Mesenchymal stem cell (in vitro differentiated cells and primary cell): ENCODE measurements around the gene UPK1A.
A peak's percentile ranks its signal among the peaks of the same experiment; 100 is the strongest.

Experiments used
- DNase-seq: peaks from one replicate; pipeline ENCODE4 v3.0.0-alpha.2; 2013
- H2AFZ ChIP-seq: one replicate; pipeline ENCODE4 v1.6.1; 2013; ENCODE audit warnings: low read depth, mild to moderate bottlenecking, control low read depth, inconsistent platforms, low read length, moderate library complexity
- H2AK5ac ChIP-seq: 2 replicates; pipeline ENCODE4 v1.6.1; 2013; ENCODE audit warnings: low read length, moderate library complexity, mild to moderate bottlenecking, inconsistent platforms; ENCODE audit not compliant: severe bottlenecking
- H2BK120ac ChIP-seq: one replicate; pipeline ENCODE4 v1.6.1; 2013; ENCODE audit warnings: low read depth, mild to moderate bottlenecking, inconsistent platforms, low read length, moderate library complexity
- H2BK12ac ChIP-seq, 2 experiments: one replicate each; pipeline ENCODE4 v1.6.1; 2013; ENCODE audit warnings: inconsistent platforms in 2 of 2, low read length in 2 of 2, mild to moderate bottlenecking in 2 of 2, moderate library complexity in 2 of 2, control low read depth in 1 of 2
- H2BK15ac ChIP-seq: one replicate; pipeline ENCODE4 v1.6.1; 2013; ENCODE audit warnings: mild to moderate bottlenecking, low read depth, inconsistent platforms; ENCODE audit not compliant: poor library complexity, severe bottlenecking
- H2BK5ac ChIP-seq: 2 replicates; pipeline ENCODE4 v1.6.1; 2013; ENCODE audit warnings: low read depth, mild to moderate bottlenecking, low read length, control low read depth, inconsistent platforms; ENCODE audit not compliant: poor library complexity, severe bottlenecking
- H3K14ac ChIP-seq, 2 experiments: one replicate each; pipeline ENCODE4 v1.6.1; 2013; ENCODE audit warnings: inconsistent platforms in 2 of 2, low read length in 2 of 2, control low read depth in 1 of 2, mild to moderate bottlenecking in 1 of 2, moderate library complexity in 1 of 2
- H3K18ac ChIP-seq, 2 experiments: one replicate each; pipeline ENCODE4 v1.6.1; 2013; ENCODE audit warnings: inconsistent platforms in 2 of 2, low read length in 2 of 2, control low read depth in 1 of 2, low read depth in 1 of 2, mild to moderate bottlenecking in 1 of 2
- H3K23ac ChIP-seq, 2 experiments: one replicate each; pipeline ENCODE4 v1.6.1; 2013; ENCODE audit warnings: inconsistent platforms in 2 of 2, low read length in 2 of 2, mild to moderate bottlenecking in 2 of 2, moderate library complexity in 2 of 2, control low read depth in 1 of 2
- H3K27ac ChIP-seq: 2 replicates; pipeline ENCODE4 v1.5.1; 2013; ENCODE audit warnings: mild to moderate bottlenecking, moderate library complexity, low read length, control low read depth, inconsistent platforms; ENCODE audit not compliant: poor library complexity, severe bottlenecking
- H3K27me3 ChIP-seq, 2 experiments: 2 replicates each; pipeline versions ENCODE4 v1.6.1 to v1.7.0; 2013; ENCODE audit warnings: low read length in 2 of 2, mild to moderate bottlenecking in 2 of 2, moderate library complexity in 2 of 2, control low read depth in 1 of 2, inconsistent platforms in 1 of 2; ENCODE audit not compliant: control insufficient read depth in 1 of 2, insufficient read depth in 1 of 2
- H3K36me3 ChIP-seq, 2 experiments: 2 replicates each; pipeline versions ENCODE4 v1.6.1 to v1.7.0; 2013; ENCODE audit warnings: low read length in 2 of 2, control low read depth in 1 of 2, inconsistent platforms in 1 of 2, low read depth in 1 of 2, mild to moderate bottlenecking in 1 of 2; ENCODE audit not compliant: insufficient read depth in 2 of 2, control insufficient read depth in 1 of 2
- H3K4ac ChIP-seq, 2 experiments: one replicate each; pipeline ENCODE4 v1.6.1; 2013; ENCODE audit warnings: inconsistent platforms in 2 of 2, low read length in 2 of 2, mild to moderate bottlenecking in 2 of 2, moderate library complexity in 2 of 2, control low read depth in 1 of 2, low read depth in 1 of 2
- H3K4me1 ChIP-seq: 2 replicates; pipeline ENCODE4 v1.6.1; 2013; ENCODE audit warnings: low read depth, low read length, control low read depth; ENCODE audit not compliant: control insufficient read depth, insufficient read depth
- H3K4me2 ChIP-seq: 2 replicates; pipeline ENCODE4 v1.6.1; 2013; ENCODE audit warnings: low read length, mild to moderate bottlenecking, inconsistent platforms; ENCODE audit not compliant: poor library complexity, severe bottlenecking
- H3K4me3 ChIP-seq, 2 experiments: 2 replicates each; pipeline versions ENCODE4 v1.5.1 to v1.7.0; 2013; ENCODE audit warnings: low read length in 2 of 2, mild to moderate bottlenecking in 2 of 2, control low read depth in 1 of 2, low read depth in 1 of 2; ENCODE audit not compliant: insufficient read depth in 1 of 2
- H3K79me1 ChIP-seq: replicated peaks from 2 replicates; pipeline ENCODE4 v1.6.1; 2013; ENCODE audit warnings: mild to moderate bottlenecking, control low read depth, low read length, inconsistent platforms; ENCODE audit not compliant: poor library complexity, severe bottlenecking
- H3K9ac ChIP-seq: 2 replicates; pipeline ENCODE4 v1.7.0; 2013; ENCODE audit warnings: mild to moderate bottlenecking, low read length, moderate library complexity
- H3K9me3 ChIP-seq: 2 replicates; pipeline ENCODE4 v1.7.0; 2013; ENCODE audit warnings: mild to moderate bottlenecking, low read length; ENCODE audit not compliant: control insufficient read depth
- H4K8ac ChIP-seq: one replicate; pipeline ENCODE4 v1.6.1; 2013; ENCODE audit warnings: inconsistent platforms, mild to moderate bottlenecking, low read length, moderate library complexity
- H4K91ac ChIP-seq: one replicate; pipeline ENCODE4 v1.6.1; 2013; ENCODE audit warnings: mild to moderate bottlenecking, low read length, inconsistent platforms
- WGBS: methylation state at CpG from one replicate; pipeline ENCODE4 v1.1.7; 2013; ENCODE audit warnings: mixed read lengths; 5-methylcytosine and 5-hydroxymethylcytosine counted together

The UPK1A gene

GRCh38 chr19:35621708-35622107 is 44.6 kb upstream of the UPK1A start:
- Histone ChIP-seq H3K79me1 (no peaks in the 10 kb centered on the region), H2BK120ac (no peak overlapping the region), H3K14ac (no peak overlapping the region), H2AK5ac (no peak overlapping the region), H3K4me1 (no peaks in the 10 kb centered on the region), H3K27me3 (no peaks in the 10 kb centered on the region), H2BK15ac (no peak overlapping the region), H3K4me3 (no peak overlapping the region), H3K27ac (no peak overlapping the region), H3K23ac (no peak overlapping the region), H3K4me2 (no peak overlapping the region), H3K4ac (no peak overlapping the region), H3K9me3 (no peaks in the 10 kb centered on the region), H2BK12ac (no peak overlapping the region), H2BK5ac (no peak overlapping the region), H4K8ac (no peak overlapping the region), H2AFZ (no peak overlapping the region), H3K18ac (no peak overlapping the region), H3K36me3 (peaks cover 7 to 30% of the 10 kb centered on the region in 2 experiments), H4K91ac (no peak overlapping the region), H3K9ac (no peak overlapping the region)
- 93% methylated on average over 9 of the region's 9 CpGs for WGBS
- DNase-seq: no peak

- Histone ChIP-seq H3K23ac (no peak overlapping the region), H3K4me3 (no peak overlapping the region), H3K18ac (no peak overlapping the region), H2AFZ (no peak overlapping the region), H3K36me3 (peaks cover 7 to 24% of the 10 kb centered on the region in 2 experiments), H3K9ac (no peak overlapping the region), H3K4me2 (no peak overlapping the region), H3K4ac (no peak overlapping the region), H2BK120ac (no peak overlapping the region), H2AK5ac (no peak overlapping the region), H2BK5ac (no peak overlapping the region), H4K8ac (no peak overlapping the region), H3K79me1 (no peaks in the 10 kb centered on the region), H3K4me1 (no peaks in the 10 kb centered on the region), H3K14ac (no peak overlapping the region), H3K27ac (no peak overlapping the region), H3K27me3 (no peaks in the 10 kb centered on the region), H2BK12ac (no peak overlapping the region), H3K9me3 (no peaks in the 10 kb centered on the region), H4K91ac (no peak overlapping the region), H2BK15ac (no peak overlapping the region)
- DNase-seq: no peak
- WGBS: 93% methylated on average over 13 of the region's 13 CpGs
Measured at GRCh38 chr19:35622750-35623149, 43.6 kb upstream of the UPK1A start.

- peaks cover 2% of the 10 kb centered on the region for H3K79me1 ChIP-seq
- H4K8ac ChIP-seq: no peak overlapping the region
- no peak overlapping the region for H2BK5ac ChIP-seq
- no peak for DNase-seq
- no peak overlapping the region for H3K27ac ChIP-seq
- H3K36me3 ChIP-seq: peaks cover 7 to 20% of the 10 kb centered on the region in 2 experiments
- no peak overlapping the region for H2BK12ac ChIP-seq
- no peak overlapping the region for H4K91ac ChIP-seq
- no peaks in the 10 kb centered on the region for H3K4me1 ChIP-seq
- H3K4me3 ChIP-seq: no peak overlapping the region
- H3K18ac ChIP-seq: no peak overlapping the region
- no peak overlapping the region for H2AFZ ChIP-seq
- no peaks in the 10 kb centered on the region for H3K27me3 ChIP-seq
- H2BK15ac ChIP-seq: no peak overlapping the region
- H3K4me2 ChIP-seq: no peak overlapping the region
- no peak overlapping the region for H3K23ac ChIP-seq
- no peak overlapping the region for H2BK120ac ChIP-seq
- H3K4ac ChIP-seq: no peak overlapping the region
- no peak overlapping the region for H2AK5ac ChIP-seq
- H3K9ac ChIP-seq: no peak overlapping the region
- no peak overlapping the region for H3K14ac ChIP-seq
- WGBS: 97% methylated on average over 2 of the region's 6 CpGs
- H3K9me3 ChIP-seq: no peaks in the 10 kb centered on the region
Measured at GRCh38 chr19:35623327-35624010, 42.8 kb upstream of the UPK1A start.

GRCh38 chr19:35628264-35628564 is 38.1 kb upstream of the UPK1A start:
- peak overlapping the region; percentile 92 for H4K8ac ChIP-seq
- no peak for DNase-seq
- peak overlapping the region; percentile 24 for H2BK5ac ChIP-seq
- peaks cover 24 to 31% of the 10 kb centered on the region in 2 experiments for H3K36me3 ChIP-seq
- peak overlapping the region; percentile 69 for H2AFZ ChIP-seq
- H3K18ac ChIP-seq: peak overlapping the region; percentile 47 to 71
- WGBS: 27% methylated on average over 8 of the region's 9 CpGs
- H3K9ac ChIP-seq: peak overlapping the region; percentile 100
- H3K4ac ChIP-seq: peak overlapping the region; percentile 67 to 85
- H3K27me3 ChIP-seq: no peaks in the 10 kb centered on the region
- H3K79me1 ChIP-seq: peaks cover 31% of the 10 kb centered on the region
- H2BK12ac ChIP-seq: no peak overlapping the region
- H2BK120ac ChIP-seq: no peak overlapping the region
- peak overlapping the region; percentile 55 for H2AK5ac ChIP-seq
- H3K4me2 ChIP-seq: peak overlapping the region; percentile 93
- no peak overlapping the region for H3K23ac ChIP-seq
- H4K91ac ChIP-seq: peak overlapping the region; percentile 44
- peak overlapping the region in 1 of 2 experiments; percentile 20 for H3K14ac ChIP-seq
- no peaks in the 10 kb centered on the region for H3K9me3 ChIP-seq
- H2BK15ac ChIP-seq: no peak overlapping the region
- H3K4me3 ChIP-seq: peak overlapping the region; percentile 66 to 99
- peak overlapping the region; percentile 79 for H3K27ac ChIP-seq
- peaks cover 7% of the 10 kb centered on the region for H3K4me1 ChIP-seq
